ENCODE measurements around the gene KL.

KL gene

GRCh38 chr13:33083054-33083453 lies 66.8 kb downstream of the KL start:
- TF ChIP-seq CTCF (conservative IDR thresholded peaks at IDR 0.05), result no peak
- no peak overlapping the region for H3K27ac ChIP-seq

GRCh38 chr13:33087091-33087490 lies 70.9 kb downstream of the KL start:
- TF ChIP-seq CTCF (conservative IDR thresholded peaks at IDR 0.05), result no peak
- no peak overlapping the region for H3K27ac ChIP-seq

GRCh38 chr13:33087790-33088189 lies 71.6 kb downstream of the KL start:
- no peak for TF ChIP-seq CTCF (conservative IDR thresholded peaks at IDR 0.05)
- H3K27ac ChIP-seq, result no peak overlapping the region

- no peak for TF ChIP-seq CTCF (conservative IDR thresholded peaks at IDR 0.05)
- no peak overlapping the region for H3K27ac ChIP-seq
Measured at GRCh38 chr13:33089311-33089710, 73.1 kb downstream of the KL start.

- TF ChIP-seq CTCF (conservative IDR thresholded peaks at IDR 0.05), result no peak
- 0 out of 2 replicates have a peak overlapping the region, but pooled peaks have one; percentile 15 for H3K27ac ChIP-seq
Measured at GRCh38 chr13:33090755-33091414, 74.7 kb downstream of the KL start.

GRCh38 chr13:33091415-33091774 lies 75.2 kb downstream of the KL start:
- no peak overlapping the region for H3K27ac ChIP-seq
- no peak for TF ChIP-seq CTCF (conservative IDR thresholded peaks at IDR 0.05)

- H3K27ac ChIP-seq, result no peak overlapping the region
- no peak for TF ChIP-seq CTCF (conservative IDR thresholded peaks at IDR 0.05)
Measured at GRCh38 chr13:33092073-33092987, 76.1 kb downstream of the KL start.

All from VCaP (cell line).